HCT116 (cell line): ENCODE results near the gene FAM20C. TPM values are rescaled to one million over a fixed set of nuclear protein-coding genes. Genes with fewer than 3 reads are reported as not detected.

Experiments
- ATAC-seq: fragments of 200-7000 bp; cut with Tn5 transposase; 2 replicates; pipeline ENCODE4 v1.9.1; 2020; ENCODE audit warnings: mild to moderate bottlenecking, moderate library complexity
- BruUV-seq: library from RNA; stranded (reverse); fragments of 400-500 nt; replicated peaks from 2 replicates; lab custom pipeline; 2021; lab: Mats Ljungman, UMichigan
- CTCF ChIA-PET: fragments of 300-600 bp; sonication (Branson Sonifier 250); formaldehyde crosslinking; loops from one replicate; lab custom pipeline; 2021; ENCODE audit warnings: antibody characterized with exemption; lab: Charles Lee
- POLR2A ChIA-PET: fragments of 300-600, 350-600 bp; sonication (Branson Sonifier 250); formaldehyde crosslinking; loops from one replicate; lab custom pipeline; 2021; ENCODE audit warnings: antibody characterized with exemption; lab: Charles Lee
- RAD21 ChIA-PET, 2 experiments: fragments of 300-600 bp; sonication (Branson Sonifier 250); formaldehyde crosslinking; loops; one replicate each; lab custom pipeline; 2023; ENCODE audit warnings: low total read pairs in 2 of 2; ENCODE audit not compliant: uncharacterized antibody in 2 of 2, unreplicated experiment in 2 of 2, low non-redundant PET in 1 of 2; lab: Charles Lee
- DNase-seq: peaks from one replicate; pipeline ENCODE4 v3.0.0-alpha.2; 2010; ENCODE audit warnings: low read depth, low spot score
- H2AFZ ChIP-seq: fragments of 200-600 bp; shearing (Covaris generic), sonication (generic); 2 replicates; pipeline ENCODE4 v1.6.1; 2017; ENCODE audit warnings: low read depth, mixed run types, mixed read lengths, antibody characterized with exemption, low read length; ENCODE audit not compliant: poor library complexity, severe bottlenecking
- H3K27ac ChIP-seq: 2 replicates; pipeline ENCODE4 v1.5.1; 2012; ENCODE audit warnings: low read depth, low read length
- H3K27me3 ChIP-seq: fragments of 200-600 bp; sonication (generic); 2 replicates; pipeline ENCODE4 v1.6.1; 2016; ENCODE audit warnings: mixed run types, low read length, mixed read lengths; ENCODE audit not compliant: insufficient read depth
- H3K36me3 ChIP-seq, 2 experiments: fragments of 200-500 bp in 1 of 2; fragments of 200-600 bp in 1 of 2; sonication (Bioruptor generic) in 1 of 2; sonication (generic) in 1 of 2; 2 replicates each; pipeline versions ENCODE4 v1.5.1 to v1.6.1; 2014 to 2016; ENCODE audit warnings: low read length in 2 of 2, inconsistent platforms in 1 of 2, mixed read lengths in 1 of 2, mixed run types in 1 of 2; ENCODE audit not compliant: insufficient read depth in 2 of 2, control insufficient read depth in 1 of 2
- H3K4me1 ChIP-seq, 2 experiments: fragments of 200-600 bp in 1 of 2; sonication (generic) in 1 of 2; 2 replicates each; pipeline versions ENCODE4 v1.5.1 to v1.6.1; 2012 to 2017; ENCODE audit warnings: low read length in 2 of 2, inconsistent platforms in 1 of 2, mild to moderate bottlenecking in 1 of 2, mixed read lengths in 1 of 2, mixed run types in 1 of 2, moderate library complexity in 1 of 2; ENCODE audit not compliant: insufficient read depth in 2 of 2, control insufficient read depth in 1 of 2
- H3K4me2 ChIP-seq: fragments of 200-600 bp; sonication (generic); 2 replicates; pipeline ENCODE4 v1.6.1; 2017; ENCODE audit warnings: mixed run types, low read length, mixed read lengths
- H3K4me3 ChIP-seq, 2 experiments: fragments of 200-600 bp in 1 of 2; sonication (generic) in 1 of 2; replicated peaks in 1 of 2; 2 replicates each; pipeline ENCODE4 v1.5.1; 2011 to 2016; ENCODE audit warnings: low read length in 2 of 2, control low read depth in 1 of 2, low read depth in 1 of 2, mild to moderate bottlenecking in 1 of 2, mixed read lengths in 1 of 2, mixed run types in 1 of 2
- H3K79me2 ChIP-seq: fragments of 200-600 bp; sonication (generic); 2 replicates; pipeline ENCODE4 v1.6.1; 2017; ENCODE audit warnings: mild to moderate bottlenecking, mixed run types, low read length, moderate library complexity, mixed read lengths; ENCODE audit not compliant: insufficient read depth
- H3K9ac ChIP-seq: fragments of 200-600 bp; sonication (generic); 2 replicates; pipeline ENCODE4 v1.6.1; 2016; ENCODE audit warnings: low read length, mixed read lengths
- H3K9me2 ChIP-seq: fragments of 200-600 bp; sonication (generic), shearing (Covaris generic); 2 replicates; pipeline ENCODE4 v1.6.1; 2017; ENCODE audit warnings: mixed run types, mild to moderate bottlenecking, moderate library complexity; ENCODE audit not compliant: insufficient read depth
- H3K9me3 ChIP-seq, 2 experiments: fragments of 200-500 bp in 1 of 2; fragments of 200-600 bp in 1 of 2; sonication (Bioruptor generic) in 1 of 2; sonication (generic) in 1 of 2; 2 replicates each; pipeline ENCODE4 v1.6.1; 2014 to 2017; ENCODE audit warnings: low read length in 2 of 2, mixed read lengths in 2 of 2, inconsistent platforms in 1 of 2, low read depth in 1 of 2, mild to moderate bottlenecking in 1 of 2, mixed run types in 1 of 2, moderate library complexity in 1 of 2; ENCODE audit not compliant: control insufficient read depth in 1 of 2, insufficient read depth in 1 of 2
- H4K20me1 ChIP-seq: fragments of 200-600 bp; sonication (generic), shearing (Covaris generic); 2 replicates; pipeline ENCODE4 v1.6.1; 2017; ENCODE audit warnings: mixed run types, mild to moderate bottlenecking, moderate library complexity; ENCODE audit not compliant: insufficient read depth
- CBX3 ChIP-seq: IDR thresholded peaks from 2 replicates; pipeline ENCODE4 v1.6.1; 2012; ENCODE audit warnings: low read depth
- EGR1 ChIP-seq: IDR thresholded peaks from 2 replicates; pipeline ENCODE4 v1.6.1; 2012; ENCODE audit warnings: low read depth
- ELF1 ChIP-seq: IDR thresholded peaks from 2 replicates; pipeline ENCODE4 v1.6.1; 2012; ENCODE audit warnings: low read depth, borderline replicate concordance
- EZH2phosphoT487 ChIP-seq: fragments of 200-600 bp; IDR thresholded peaks from 2 replicates; pipeline ENCODE4 v1.6.1; 2018; ENCODE audit warnings: antibody characterized with exemption, borderline replicate concordance
- FOSL1 ChIP-seq: IDR thresholded peaks from 2 replicates; pipeline ENCODE4 v1.6.1; 2012; ENCODE audit warnings: low read depth
- JUND ChIP-seq: IDR thresholded peaks from 2 replicates; pipeline ENCODE4 v1.6.1; 2012
- MAX ChIP-seq: IDR thresholded peaks from 2 replicates; pipeline ENCODE4 v1.6.1; 2012
- POLR2AphosphoS5 ChIP-seq: IDR thresholded peaks from 2 replicates; pipeline ENCODE4 v1.6.1; 2011; ENCODE audit warnings: mild to moderate bottlenecking, low read depth, low read length, moderate library complexity
- SRF ChIP-seq: IDR thresholded peaks from 2 replicates; pipeline ENCODE4 v1.6.1; 2012; ENCODE audit warnings: low read depth
- TCF7L2 ChIP-seq: IDR thresholded peaks from 2 replicates; pipeline ENCODE4 v1.7.0; 2011; ENCODE audit warnings: borderline replicate concordance, inconsistent platforms; ENCODE audit not compliant: insufficient read depth, insufficient read length; ENCODE audit errors: extremely low read depth
- YY1 ChIP-seq: IDR thresholded peaks from 2 replicates; pipeline ENCODE4 v1.6.1; 2011; ENCODE audit warnings: low read length, low read depth, moderate library complexity, mild to moderate bottlenecking; ENCODE audit not compliant: insufficient replicate concordance; ENCODE audit errors: extremely low read depth
- ZBTB33 ChIP-seq: IDR thresholded peaks from 2 replicates; pipeline ENCODE4 v1.6.1; 2011; ENCODE audit warnings: mild to moderate bottlenecking, low read length, moderate library complexity; ENCODE audit not compliant: insufficient replicate concordance; ENCODE audit errors: extremely low read depth
- intact Hi-C: fragments of 100-400 bp; cut with micrococcal nuclease; formaldehyde crosslinking; loops from 2 replicates; pipeline ENCODE4 v1.10.0; 2022
- total RNA-seq: library from RNA; stranded (reverse); gene quantifications from one replicate; pipeline ENCODE4 v1.2.1, GENCODE V29; 2021; ENCODE audit not compliant: unreplicated experiment
- TF ChIP-seq, protein P1 (sequence below), 3 experiments: fragments of 200-600 bp in 1 of 3; sonication (generic) in 1 of 3; IDR thresholded peaks in 2 of 3; conservative IDR thresholded peaks in 1 of 3; 2 replicates each; pipeline ENCODE4 v1.5.1; 2012 to 2017; ENCODE audit warnings: low read depth in 2 of 3, low read length in 2 of 3, antibody characterized with exemption in 1 of 3, borderline replicate concordance in 1 of 3, control low read depth in 1 of 3, mild to moderate bottlenecking in 1 of 3, mixed read lengths in 1 of 3, mixed run types in 1 of 3, moderate library complexity in 1 of 3; ENCODE audit not compliant: insufficient read depth in 1 of 3
- TF ChIP-seq, protein P2 (sequence below): IDR thresholded peaks from 2 replicates; pipeline ENCODE4 v1.6.1; 2012; ENCODE audit warnings: low read depth
- TF ChIP-seq, protein P3 (sequence below): IDR thresholded peaks from 2 replicates; pipeline ENCODE4 v1.6.1; 2012

Gene FAM20C
- total RNA-seq, 1 experiment from 2014 or later = 27.1 TPM

- Histone ChIP-seq H3K4me2 (no peak overlapping the region), H3K27ac (no peak overlapping the region), H3K9me3 (peaks cover 0 to 6% of the 10 kb centered on the region in 2 experiments; a peak in 1 of 4 replicates), H3K9me2 (no peaks in the 10 kb centered on the region), H3K9ac (no peak overlapping the region), H3K36me3 (no peaks in the 10 kb centered on the region), H4K20me1 (no peaks in the 10 kb centered on the region), H3K79me2 (no peaks in the 10 kb centered on the region), H3K4me1 (no peaks in the 10 kb centered on the region), H3K4me3 (no peak overlapping the region), H3K27me3 (no peaks in the 10 kb centered on the region), H2AFZ (no peak overlapping the region)
- TF ChIP-seq MAX = no peak
- TF ChIP-seq, protein P1, sequence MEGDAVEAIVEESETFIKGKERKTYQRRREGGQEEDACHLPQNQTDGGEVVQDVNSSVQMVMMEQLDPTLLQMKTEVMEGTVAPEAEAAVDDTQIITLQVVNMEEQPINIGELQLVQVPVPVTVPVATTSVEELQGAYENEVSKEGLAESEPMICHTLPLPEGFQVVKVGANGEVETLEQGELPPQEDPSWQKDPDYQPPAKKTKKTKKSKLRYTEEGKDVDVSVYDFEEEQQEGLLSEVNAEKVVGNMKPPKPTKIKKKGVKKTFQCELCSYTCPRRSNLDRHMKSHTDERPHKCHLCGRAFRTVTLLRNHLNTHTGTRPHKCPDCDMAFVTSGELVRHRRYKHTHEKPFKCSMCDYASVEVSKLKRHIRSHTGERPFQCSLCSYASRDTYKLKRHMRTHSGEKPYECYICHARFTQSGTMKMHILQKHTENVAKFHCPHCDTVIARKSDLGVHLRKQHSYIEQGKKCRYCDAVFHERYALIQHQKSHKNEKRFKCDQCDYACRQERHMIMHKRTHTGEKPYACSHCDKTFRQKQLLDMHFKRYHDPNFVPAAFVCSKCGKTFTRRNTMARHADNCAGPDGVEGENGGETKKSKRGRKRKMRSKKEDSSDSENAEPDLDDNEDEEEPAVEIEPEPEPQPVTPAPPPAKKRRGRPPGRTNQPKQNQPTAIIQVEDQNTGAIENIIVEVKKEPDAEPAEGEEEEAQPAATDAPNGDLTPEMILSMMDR (IDR thresholded peaks at IDR 0.05 in 2 of 3, conservative IDR thresholded peaks at IDR 0.05 in 1 of 3; ENCODE audit: borderline replicate concordance in 1 of 3, insufficient read depth in 1 of 3, low read depth in 2 of 3, low read length in 2 of 3) = no peak
- no peak for TF ChIP-seq JUND
- no peak for TF ChIP-seq POLR2AphosphoS5
- no peak for TF ChIP-seq TCF7L2
- TF ChIP-seq FOSL1 = no peak
- TF ChIP-seq EZH2phosphoT487 = no peak
- no peak for TF ChIP-seq ELF1
- no peak for TF ChIP-seq SRF
- TF ChIP-seq CBX3 = no peak
- TF ChIP-seq YY1 = no peak
- TF ChIP-seq ZBTB33 = no peak
- TF ChIP-seq, protein P2, sequence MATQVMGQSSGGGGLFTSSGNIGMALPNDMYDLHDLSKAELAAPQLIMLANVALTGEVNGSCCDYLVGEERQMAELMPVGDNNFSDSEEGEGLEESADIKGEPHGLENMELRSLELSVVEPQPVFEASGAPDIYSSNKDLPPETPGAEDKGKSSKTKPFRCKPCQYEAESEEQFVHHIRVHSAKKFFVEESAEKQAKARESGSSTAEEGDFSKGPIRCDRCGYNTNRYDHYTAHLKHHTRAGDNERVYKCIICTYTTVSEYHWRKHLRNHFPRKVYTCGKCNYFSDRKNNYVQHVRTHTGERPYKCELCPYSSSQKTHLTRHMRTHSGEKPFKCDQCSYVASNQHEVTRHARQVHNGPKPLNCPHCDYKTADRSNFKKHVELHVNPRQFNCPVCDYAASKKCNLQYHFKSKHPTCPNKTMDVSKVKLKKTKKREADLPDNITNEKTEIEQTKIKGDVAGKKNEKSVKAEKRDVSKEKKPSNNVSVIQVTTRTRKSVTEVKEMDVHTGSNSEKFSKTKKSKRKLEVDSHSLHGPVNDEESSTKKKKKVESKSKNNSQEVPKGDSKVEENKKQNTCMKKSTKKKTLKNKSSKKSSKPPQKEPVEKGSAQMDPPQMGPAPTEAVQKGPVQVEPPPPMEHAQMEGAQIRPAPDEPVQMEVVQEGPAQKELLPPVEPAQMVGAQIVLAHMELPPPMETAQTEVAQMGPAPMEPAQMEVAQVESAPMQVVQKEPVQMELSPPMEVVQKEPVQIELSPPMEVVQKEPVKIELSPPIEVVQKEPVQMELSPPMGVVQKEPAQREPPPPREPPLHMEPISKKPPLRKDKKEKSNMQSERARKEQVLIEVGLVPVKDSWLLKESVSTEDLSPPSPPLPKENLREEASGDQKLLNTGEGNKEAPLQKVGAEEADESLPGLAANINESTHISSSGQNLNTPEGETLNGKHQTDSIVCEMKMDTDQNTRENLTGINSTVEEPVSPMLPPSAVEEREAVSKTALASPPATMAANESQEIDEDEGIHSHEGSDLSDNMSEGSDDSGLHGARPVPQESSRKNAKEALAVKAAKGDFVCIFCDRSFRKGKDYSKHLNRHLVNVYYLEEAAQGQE = no peak
- no peak for TF ChIP-seq EGR1
- TF ChIP-seq, protein P3, sequence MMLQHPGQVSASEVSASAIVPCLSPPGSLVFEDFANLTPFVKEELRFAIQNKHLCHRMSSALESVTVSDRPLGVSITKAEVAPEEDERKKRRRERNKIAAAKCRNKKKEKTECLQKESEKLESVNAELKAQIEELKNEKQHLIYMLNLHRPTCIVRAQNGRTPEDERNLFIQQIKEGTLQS = no peak
- DNase-seq (no peak), ATAC-seq (no peak)
- POLR2A ChIA-PET = no interaction called here
- no TSS peak for BruUV-seq
- intact Hi-C loops = no loop called here
- RAD21 ChIA-PET = no interaction called here
- CTCF ChIA-PET = no interaction called here
These were observed 40.3 kb downstream of the FAM20C start for GRCh38 chr7:232410-233248.
